ENCODE measurements around the gene KIT. TPM values are rescaled to one million over a fixed set of nuclear protein-coding genes. Genes with fewer than 3 reads are reported as not detected.

Gene KIT
- total and polyA plus RNA-seq, 2 donors (not counting 1 experiment from before 2014, with no cell fraction given) = 0.50 to 19.9 TPM

DNA sequence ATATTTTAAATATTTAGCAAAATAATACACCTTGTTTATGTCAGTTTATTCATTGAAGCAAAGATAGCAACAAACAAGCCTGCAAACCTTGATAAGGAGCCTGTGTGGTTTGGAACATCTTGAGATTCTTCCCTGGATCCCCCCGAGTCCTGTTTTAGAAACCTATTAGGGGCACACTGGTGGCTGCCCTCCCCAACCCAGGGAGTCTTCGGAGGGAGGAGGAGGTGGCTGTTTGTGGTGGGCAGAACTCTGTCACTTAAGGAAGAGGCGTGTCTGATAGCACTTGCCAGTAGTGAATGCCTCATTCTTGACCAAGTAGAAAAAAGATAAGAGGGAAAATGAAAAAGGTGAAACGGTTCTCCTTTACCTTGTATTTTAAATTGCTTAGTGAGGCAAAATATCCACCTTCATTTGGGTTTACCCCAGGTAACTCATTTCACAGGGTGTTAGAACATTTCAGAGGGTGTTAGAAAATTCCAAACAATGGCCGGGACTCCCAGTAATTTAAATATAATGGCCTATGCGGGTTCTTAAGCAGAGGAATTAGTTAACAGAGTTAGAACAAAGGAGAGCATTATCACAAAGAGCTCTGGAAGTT, 10.4 kb downstream of the KIT start:
- Histone ChIP-seq H4K20me1 (ENCODE audit: control insufficient read depth, extremely low read depth, insufficient read depth, low read length) (no peaks in the 10 kb centered on the region), H3K4me2 (ENCODE audit: extremely low read depth, insufficient read depth, low read length) (no peak overlapping the region), H3K36me3 (ENCODE audit: control insufficient read depth, insufficient read depth, low read length) (no peaks in the 10 kb centered on the region), H3K4me3 (replicated peaks in 1 of 4; ENCODE audit: control extremely low read depth in 1 of 4, insufficient read depth in 1 of 4, low read depth in 3 of 4, low read length in 4 of 4) (no peak overlapping the region), H3K9me3 (ENCODE audit: control insufficient read depth, insufficient read depth, low read depth, low read length) (no peaks in the 10 kb centered on the region), H3K27ac (ENCODE audit: insufficient read depth, low read length) (no peak overlapping the region), H3K4me1 (ENCODE audit: control insufficient read depth, extremely low read depth, insufficient read depth, low read length) (no peaks in the 10 kb centered on the region), H3K27me3 (ENCODE audit: control insufficient read depth, insufficient read depth, low read length) (no peaks in the 10 kb centered on the region), H3K9ac (ENCODE audit: insufficient read depth, low read length) (no peak overlapping the region), H2AFZ (ENCODE audit: low read length) (no peak overlapping the region), H3K79me2 (ENCODE audit: control insufficient read depth, insufficient read depth, low read length) (no peaks in the 10 kb centered on the region)
- TF ChIP-seq, protein P1, sequence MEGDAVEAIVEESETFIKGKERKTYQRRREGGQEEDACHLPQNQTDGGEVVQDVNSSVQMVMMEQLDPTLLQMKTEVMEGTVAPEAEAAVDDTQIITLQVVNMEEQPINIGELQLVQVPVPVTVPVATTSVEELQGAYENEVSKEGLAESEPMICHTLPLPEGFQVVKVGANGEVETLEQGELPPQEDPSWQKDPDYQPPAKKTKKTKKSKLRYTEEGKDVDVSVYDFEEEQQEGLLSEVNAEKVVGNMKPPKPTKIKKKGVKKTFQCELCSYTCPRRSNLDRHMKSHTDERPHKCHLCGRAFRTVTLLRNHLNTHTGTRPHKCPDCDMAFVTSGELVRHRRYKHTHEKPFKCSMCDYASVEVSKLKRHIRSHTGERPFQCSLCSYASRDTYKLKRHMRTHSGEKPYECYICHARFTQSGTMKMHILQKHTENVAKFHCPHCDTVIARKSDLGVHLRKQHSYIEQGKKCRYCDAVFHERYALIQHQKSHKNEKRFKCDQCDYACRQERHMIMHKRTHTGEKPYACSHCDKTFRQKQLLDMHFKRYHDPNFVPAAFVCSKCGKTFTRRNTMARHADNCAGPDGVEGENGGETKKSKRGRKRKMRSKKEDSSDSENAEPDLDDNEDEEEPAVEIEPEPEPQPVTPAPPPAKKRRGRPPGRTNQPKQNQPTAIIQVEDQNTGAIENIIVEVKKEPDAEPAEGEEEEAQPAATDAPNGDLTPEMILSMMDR (conservative IDR thresholded peaks at IDR 0.05 in 1 of 2, IDR thresholded peaks at IDR 0.05 in 1 of 2; ENCODE audit: low read depth in 1 of 2, low read length in 2 of 2) = no peak
- no peak for TF ChIP-seq EZH2 (IDR thresholded peaks at IDR 0.05; ENCODE audit: low read length, missing control alignments)
- DNase-seq (ENCODE audit: low read depth in 2 of 2) = no peak

DNA sequence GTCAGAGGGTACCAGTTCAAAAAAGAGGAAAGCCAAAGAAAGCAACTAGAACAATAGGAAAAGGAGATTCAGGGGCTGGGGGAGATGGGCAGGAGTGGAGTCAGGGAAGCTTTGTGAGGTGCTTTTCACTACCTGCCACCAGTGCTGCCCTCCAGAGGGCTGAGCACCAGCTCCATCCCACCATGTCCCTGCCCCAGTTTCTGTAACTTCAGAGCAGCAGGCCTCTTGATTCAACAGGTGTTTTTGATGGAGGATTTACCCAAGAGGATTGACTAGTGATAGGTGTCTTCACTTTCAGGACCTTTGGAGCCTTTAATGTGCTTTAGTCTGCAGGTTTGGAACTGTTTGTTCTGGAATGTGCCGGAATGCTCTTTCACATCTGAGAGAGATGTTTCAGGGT, 12.1 kb downstream of the KIT start:
- H3K4me2 ChIP-seq (ENCODE audit: extremely low read depth, insufficient read depth, low read length) = no peak overlapping the region
- H3K9me3 ChIP-seq (ENCODE audit: control insufficient read depth, insufficient read depth, low read depth, low read length) = no peaks in the 10 kb centered on the region
- H3K27me3 ChIP-seq (ENCODE audit: control insufficient read depth, insufficient read depth, low read length) = no peaks in the 10 kb centered on the region
- H3K4me3 ChIP-seq (replicated peaks in 1 of 4; ENCODE audit: control extremely low read depth in 1 of 4, insufficient read depth in 1 of 4, low read depth in 3 of 4, low read length in 4 of 4) = no peak overlapping the region
- H3K36me3 ChIP-seq (ENCODE audit: control insufficient read depth, insufficient read depth, low read length) = no peaks in the 10 kb centered on the region
- H3K27ac ChIP-seq (ENCODE audit: insufficient read depth, low read length) = no peak overlapping the region
- H3K4me1 ChIP-seq (ENCODE audit: control insufficient read depth, extremely low read depth, insufficient read depth, low read length) = no peaks in the 10 kb centered on the region
- DNase-seq (ENCODE audit: low read depth in 2 of 2) = no peak
- no peaks in the 10 kb centered on the region for H4K20me1 ChIP-seq (ENCODE audit: control insufficient read depth, extremely low read depth, insufficient read depth, low read length)
- H2AFZ ChIP-seq (ENCODE audit: low read length) = no peak overlapping the region
- TF ChIP-seq, protein P1 (conservative IDR thresholded peaks at IDR 0.05 in 1 of 2, IDR thresholded peaks at IDR 0.05 in 1 of 2; ENCODE audit: low read depth in 1 of 2, low read length in 2 of 2) = no peak
- H3K9ac ChIP-seq (ENCODE audit: insufficient read depth, low read length) = no peak overlapping the region
- H3K79me2 ChIP-seq (ENCODE audit: control insufficient read depth, insufficient read depth, low read length) = no peaks in the 10 kb centered on the region

DNA sequence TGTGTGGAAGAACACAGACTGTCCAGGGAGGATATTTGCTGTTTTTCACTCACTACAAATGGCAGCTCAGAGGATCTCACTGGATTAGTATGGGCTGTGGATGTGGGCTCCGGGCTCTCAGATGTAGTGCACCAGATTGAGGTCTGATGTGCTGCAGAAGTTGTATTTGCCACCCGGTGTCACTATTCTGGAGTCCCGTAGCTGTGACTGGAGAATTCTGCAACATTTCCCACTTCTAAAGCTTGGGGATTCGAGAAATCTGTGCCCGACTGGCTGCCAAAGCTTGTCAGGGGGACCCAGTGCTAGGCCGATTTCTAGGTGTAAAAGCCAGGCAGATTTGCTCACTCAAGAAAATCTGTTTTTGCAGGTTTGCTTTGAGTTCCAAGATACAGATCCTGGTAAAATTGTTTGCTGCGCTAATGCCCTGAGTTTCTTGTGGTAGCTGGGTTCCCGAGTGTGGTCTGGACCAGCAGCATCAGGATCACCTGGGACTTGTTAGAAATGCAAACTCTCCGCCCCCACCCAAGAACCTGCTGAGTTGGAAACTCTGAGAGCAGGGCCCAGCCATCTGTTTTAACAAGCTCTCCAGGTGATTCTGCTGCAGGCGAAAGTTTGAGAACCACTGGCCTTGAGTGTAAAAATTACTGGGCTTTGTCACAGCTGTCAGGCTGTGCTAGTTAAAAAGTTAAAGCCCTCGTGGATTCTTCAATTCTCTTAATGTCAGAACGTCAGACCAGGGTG, 18.1 kb downstream of the KIT start:
- H3K4me2 ChIP-seq (ENCODE audit: extremely low read depth, insufficient read depth, low read length) = no peak overlapping the region
- H3K9ac ChIP-seq (ENCODE audit: insufficient read depth, low read length) = no peak overlapping the region
- H3K4me3 ChIP-seq (replicated peaks in 1 of 4; ENCODE audit: control extremely low read depth in 1 of 4, insufficient read depth in 1 of 4, low read depth in 3 of 4, low read length in 4 of 4) = no peak overlapping the region
- H3K27ac ChIP-seq (ENCODE audit: insufficient read depth, low read length) = no peak overlapping the region
- no peaks in the 10 kb centered on the region for H3K79me2 ChIP-seq (ENCODE audit: control insufficient read depth, insufficient read depth, low read length)
- H2AFZ ChIP-seq (ENCODE audit: low read length) = no peak overlapping the region
- H3K4me1 ChIP-seq (ENCODE audit: control insufficient read depth, extremely low read depth, insufficient read depth, low read length) = no peaks in the 10 kb centered on the region
- DNase-seq (ENCODE audit: low read depth in 2 of 2) = no peak
- H3K9me3 ChIP-seq (ENCODE audit: control insufficient read depth, insufficient read depth, low read depth, low read length) = no peaks in the 10 kb centered on the region
- no peak for TF ChIP-seq EZH2 (IDR thresholded peaks at IDR 0.05; ENCODE audit: low read length, missing control alignments)
- TF ChIP-seq, protein P1 (conservative IDR thresholded peaks at IDR 0.05 in 1 of 2, IDR thresholded peaks at IDR 0.05 in 1 of 2; ENCODE audit: low read depth in 1 of 2, low read length in 2 of 2) = no peak
- H3K36me3 ChIP-seq (ENCODE audit: control insufficient read depth, insufficient read depth, low read length) = no peaks in the 10 kb centered on the region
- no peaks in the 10 kb centered on the region for H3K27me3 ChIP-seq (ENCODE audit: control insufficient read depth, insufficient read depth, low read length)
- no peaks in the 10 kb centered on the region for H4K20me1 ChIP-seq (ENCODE audit: control insufficient read depth, extremely low read depth, insufficient read depth, low read length)
